BE2C (cell line): Measurements from ENCODE around the gene WFDC1.

ENCODE experiments used
- DNase-seq: peaks from one replicate; pipeline ENCODE4 v3.0.0-alpha.2; 2020
- H3K27me3 ChIP-seq: fragments of 250-450 bp; sonication (Bioruptor Pico); 2 replicates; pipeline ENCODE4 v1.5.1; 2020; ENCODE audit warnings: mild to moderate bottlenecking
- H3K36me3 ChIP-seq: fragments of 250-450 bp; sonication (Bioruptor Pico); 2 replicates; pipeline ENCODE4 v1.5.1; 2020; ENCODE audit warnings: mild to moderate bottlenecking
- H3K4me1 ChIP-seq: fragments of 250-450 bp; sonication (Bioruptor Pico); 2 replicates; pipeline ENCODE4 v1.5.1; 2020
- H3K4me3 ChIP-seq: 2 replicates; pipeline ENCODE4 v1.5.1; 2011; ENCODE audit warnings: low read depth, low read length
- H3K9me3 ChIP-seq: fragments of 250-450 bp; sonication (Bioruptor Pico); 2 replicates; pipeline ENCODE4 v1.5.1; 2020
- TF ChIP-seq, protein P1 (sequence below): IDR thresholded peaks from 2 replicates; pipeline ENCODE4 v1.5.1; 2012; ENCODE audit warnings: mild to moderate bottlenecking, low read depth, low read length

The WFDC1 gene

DNA sequence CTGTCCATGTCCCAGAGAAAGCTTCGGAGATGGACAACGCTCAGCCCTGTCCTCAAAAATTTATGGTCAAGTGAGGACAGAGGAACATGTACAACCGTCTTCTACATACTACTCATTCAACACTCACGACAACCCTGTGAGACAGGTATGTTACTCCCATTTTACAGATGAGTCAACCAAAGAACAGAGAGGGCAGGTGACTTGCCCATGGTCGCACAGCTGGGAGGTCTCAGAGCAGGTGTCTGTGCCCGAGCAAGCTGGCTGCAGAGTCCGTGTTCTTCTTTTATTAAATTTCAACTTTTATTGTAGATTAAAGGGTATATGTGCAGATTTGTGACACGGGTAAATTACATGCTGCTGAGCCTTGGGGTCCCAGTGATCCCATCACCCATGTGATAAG lies 5.8 kb upstream of the WFDC1 start:
- no peaks in the 10 kb centered on the region for H3K36me3 ChIP-seq
- peaks cover 14% of the 10 kb centered on the region for H3K27me3 ChIP-seq
- no peaks in the 10 kb centered on the region for H3K4me1 ChIP-seq
- DNase-seq: no peak
- TF ChIP-seq, protein P1, sequence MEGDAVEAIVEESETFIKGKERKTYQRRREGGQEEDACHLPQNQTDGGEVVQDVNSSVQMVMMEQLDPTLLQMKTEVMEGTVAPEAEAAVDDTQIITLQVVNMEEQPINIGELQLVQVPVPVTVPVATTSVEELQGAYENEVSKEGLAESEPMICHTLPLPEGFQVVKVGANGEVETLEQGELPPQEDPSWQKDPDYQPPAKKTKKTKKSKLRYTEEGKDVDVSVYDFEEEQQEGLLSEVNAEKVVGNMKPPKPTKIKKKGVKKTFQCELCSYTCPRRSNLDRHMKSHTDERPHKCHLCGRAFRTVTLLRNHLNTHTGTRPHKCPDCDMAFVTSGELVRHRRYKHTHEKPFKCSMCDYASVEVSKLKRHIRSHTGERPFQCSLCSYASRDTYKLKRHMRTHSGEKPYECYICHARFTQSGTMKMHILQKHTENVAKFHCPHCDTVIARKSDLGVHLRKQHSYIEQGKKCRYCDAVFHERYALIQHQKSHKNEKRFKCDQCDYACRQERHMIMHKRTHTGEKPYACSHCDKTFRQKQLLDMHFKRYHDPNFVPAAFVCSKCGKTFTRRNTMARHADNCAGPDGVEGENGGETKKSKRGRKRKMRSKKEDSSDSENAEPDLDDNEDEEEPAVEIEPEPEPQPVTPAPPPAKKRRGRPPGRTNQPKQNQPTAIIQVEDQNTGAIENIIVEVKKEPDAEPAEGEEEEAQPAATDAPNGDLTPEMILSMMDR: no peak
- no peak overlapping the region for H3K4me3 ChIP-seq
- H3K9me3 ChIP-seq: no peaks in the 10 kb centered on the region

DNA sequence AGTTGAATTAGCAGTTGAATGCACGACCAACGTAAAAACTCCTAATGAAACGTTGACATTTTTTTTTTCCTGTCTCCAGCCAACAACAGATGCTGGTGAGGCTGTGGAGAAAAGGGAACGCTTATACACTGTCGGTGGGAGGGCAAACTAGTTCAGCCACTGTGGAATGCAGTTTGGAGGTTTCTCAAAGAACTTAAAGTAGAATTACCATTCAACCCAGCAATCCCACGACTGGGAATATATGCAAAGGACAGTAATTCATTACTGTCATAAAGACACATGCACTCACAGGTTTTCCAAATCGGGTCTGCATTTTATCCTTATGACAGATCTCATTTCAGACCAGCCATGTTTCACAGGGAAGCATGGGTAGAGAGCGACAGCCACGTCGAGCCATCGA lies 3.5 kb upstream of the WFDC1 start:
- TF ChIP-seq, protein P1: no peak
- Histone ChIP-seq H3K9me3 (no peaks in the 10 kb centered on the region), H3K36me3 (no peaks in the 10 kb centered on the region), H3K4me3 (no peak overlapping the region), H3K27me3 (peaks cover 37% of the 10 kb centered on the region), H3K4me1 (no peaks in the 10 kb centered on the region)
- no peak for DNase-seq

DNA sequence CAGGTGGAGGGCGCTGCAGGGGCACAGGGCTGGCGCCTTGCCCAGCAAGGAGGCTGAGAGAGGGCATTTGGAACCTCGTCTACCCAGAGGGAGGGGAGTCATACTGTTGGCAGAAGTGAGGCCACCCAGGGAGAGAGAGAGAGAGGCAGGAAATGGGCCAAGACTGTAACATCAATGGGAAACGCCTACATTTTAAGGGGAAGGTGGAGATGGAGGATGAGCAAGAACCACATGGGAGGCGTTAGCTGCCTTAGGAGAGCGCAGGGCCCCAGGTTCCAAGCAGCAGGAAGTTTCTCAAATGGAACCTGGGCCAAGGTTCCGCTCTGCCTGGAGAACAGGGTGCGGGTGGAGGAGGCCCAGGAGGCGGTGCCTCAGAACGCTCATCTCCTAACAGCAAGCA lies 2.7 kb upstream of the WFDC1 start:
- no peak overlapping the region for H3K4me3 ChIP-seq
- DNase-seq: no peak
- no peaks in the 10 kb centered on the region for H3K4me1 ChIP-seq
- peaks cover 38% of the 10 kb centered on the region for H3K27me3 ChIP-seq
- H3K36me3 ChIP-seq: no peaks in the 10 kb centered on the region
- TF ChIP-seq, protein P1: no peak
- H3K9me3 ChIP-seq: no peaks in the 10 kb centered on the region

DNA sequence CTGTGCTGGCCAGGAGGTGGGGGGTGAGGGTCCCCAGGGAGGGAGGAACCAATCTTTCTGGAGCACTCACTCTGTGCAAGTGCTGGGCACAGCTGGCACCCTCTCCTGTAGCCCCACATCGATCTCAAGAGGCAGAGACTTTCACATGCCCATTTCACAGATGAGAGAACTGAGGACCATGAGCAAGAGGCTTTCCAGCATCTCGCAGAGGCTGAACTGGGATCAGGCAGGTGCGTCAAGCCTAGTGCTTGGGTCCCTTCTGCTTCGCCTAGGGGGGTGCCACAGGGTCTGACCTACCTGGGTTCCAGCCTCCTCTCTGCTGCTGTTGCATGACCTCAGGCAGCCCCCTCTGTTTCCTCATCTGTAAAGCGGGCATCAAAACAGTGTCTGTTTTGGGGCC lies 1.3 kb upstream of the WFDC1 start:
- TF ChIP-seq, protein P1: no peak
- H3K27me3 ChIP-seq: peaks cover 38% of the 10 kb centered on the region
- no peak overlapping the region for H3K4me3 ChIP-seq
- no peaks in the 10 kb centered on the region for H3K9me3 ChIP-seq
- no peaks in the 10 kb centered on the region for H3K36me3 ChIP-seq
- no peaks in the 10 kb centered on the region for H3K4me1 ChIP-seq
- no peak for DNase-seq

DNA sequence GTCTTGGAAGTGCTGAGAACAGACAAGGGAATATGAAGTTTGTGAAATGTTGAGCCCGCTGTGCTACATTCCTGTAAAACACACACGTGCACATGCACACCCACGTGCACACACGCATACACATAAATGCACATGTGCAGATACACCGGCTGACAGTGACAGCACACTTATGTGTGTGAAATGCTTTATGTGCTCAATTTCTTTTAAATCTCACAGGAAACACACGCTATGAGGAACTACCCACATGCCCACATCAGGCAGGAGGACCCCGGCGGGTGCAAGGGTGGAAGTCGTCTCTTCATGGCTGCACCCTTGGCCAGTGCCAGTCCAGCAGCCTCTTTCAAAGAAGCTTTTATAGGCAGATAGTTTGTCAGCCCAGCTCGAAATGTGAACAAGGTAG lies 561 bp upstream of the WFDC1 start:
- no peaks in the 10 kb centered on the region for H3K36me3 ChIP-seq
- no peak overlapping the region for H3K4me3 ChIP-seq
- H3K27me3 ChIP-seq: peaks cover 35% of the 10 kb centered on the region
- TF ChIP-seq, protein P1: no peak
- no peak for DNase-seq
- H3K4me1 ChIP-seq: no peaks in the 10 kb centered on the region
- no peaks in the 10 kb centered on the region for H3K9me3 ChIP-seq

DNA sequence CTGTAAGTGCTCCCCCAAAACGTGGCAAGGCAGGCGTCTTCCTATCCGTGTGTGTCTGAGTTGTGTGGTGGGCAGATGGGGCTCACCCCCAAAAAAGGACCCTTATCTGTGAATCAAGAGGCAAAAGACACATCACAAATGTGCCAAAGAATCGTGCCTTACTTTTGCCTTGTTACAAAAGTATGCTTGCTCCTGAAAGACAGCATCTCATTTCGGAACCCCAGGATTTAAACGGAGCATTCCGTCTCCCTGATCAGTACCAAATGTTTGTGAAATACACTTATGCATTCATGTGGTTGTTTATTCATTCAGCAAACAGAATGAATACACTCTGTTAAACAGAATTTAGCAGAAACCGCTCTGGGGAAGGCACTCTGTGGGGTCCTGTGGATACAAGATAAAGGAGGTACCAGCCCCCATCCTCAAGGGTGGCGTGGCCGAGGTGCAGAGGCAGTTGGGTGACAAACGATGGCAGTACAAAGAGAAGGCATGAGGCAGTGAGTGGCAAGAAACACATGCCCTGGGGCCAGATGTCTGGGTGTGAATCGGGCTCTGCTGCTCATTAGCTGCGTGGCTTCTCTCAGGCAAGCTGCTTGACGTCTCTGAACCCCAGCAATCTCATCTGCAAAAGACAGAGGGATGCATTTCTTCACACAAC lies 654 bp downstream of the WFDC1 start:
- TF ChIP-seq, protein P1: no peak
- H3K4me1 ChIP-seq: no peaks in the 10 kb centered on the region
- H3K27me3 ChIP-seq: peaks cover 32% of the 10 kb centered on the region
- no peak for DNase-seq
- H3K36me3 ChIP-seq: no peaks in the 10 kb centered on the region
- peak overlapping the region; percentile 19 for H3K4me3 ChIP-seq
- no peaks in the 10 kb centered on the region for H3K9me3 ChIP-seq
